HL-60 (cell line): ENCODE data around the gene C22orf31.

Source experiments
- POLR2AphosphoS5 ChIP-seq: IDR thresholded peaks from 2 replicates; pipeline ENCODE4 v1.6.1; 2012; ENCODE audit warnings: low read depth
- TF ChIP-seq, protein P1 (sequence below): IDR thresholded peaks from one replicate; pipeline ENCODE4 v1.5.1; 2011; ENCODE audit warnings: low read length, control low read depth, inconsistent platforms; ENCODE audit not compliant: insufficient read depth

DNA sequence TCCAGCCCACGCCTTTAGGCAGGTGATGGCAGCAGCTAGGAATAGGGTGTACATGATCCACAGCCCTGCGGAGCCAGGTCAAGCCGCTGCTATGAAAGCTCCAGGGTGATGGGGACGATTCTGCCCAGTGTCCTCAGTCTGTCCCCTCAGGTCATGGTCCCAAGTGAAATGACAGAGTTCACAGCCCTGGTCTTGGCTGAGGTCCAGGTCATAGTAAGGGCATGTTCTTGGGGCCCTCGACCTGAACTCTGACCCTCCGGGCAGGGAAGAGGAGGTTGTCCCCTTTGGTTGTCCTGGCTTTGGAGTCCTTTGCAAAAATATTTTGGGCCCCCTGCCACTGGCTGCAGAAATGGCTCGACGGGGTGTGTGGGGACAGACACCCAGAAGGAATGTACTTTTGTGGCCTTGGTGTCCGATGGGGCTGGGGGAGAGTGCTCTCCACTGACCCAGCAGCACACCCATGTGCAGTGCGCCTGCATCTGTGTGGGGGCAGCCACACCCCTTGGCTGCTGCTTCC lies 7.3 kb downstream of the C22orf31 start:
- TF ChIP-seq, protein P1, sequence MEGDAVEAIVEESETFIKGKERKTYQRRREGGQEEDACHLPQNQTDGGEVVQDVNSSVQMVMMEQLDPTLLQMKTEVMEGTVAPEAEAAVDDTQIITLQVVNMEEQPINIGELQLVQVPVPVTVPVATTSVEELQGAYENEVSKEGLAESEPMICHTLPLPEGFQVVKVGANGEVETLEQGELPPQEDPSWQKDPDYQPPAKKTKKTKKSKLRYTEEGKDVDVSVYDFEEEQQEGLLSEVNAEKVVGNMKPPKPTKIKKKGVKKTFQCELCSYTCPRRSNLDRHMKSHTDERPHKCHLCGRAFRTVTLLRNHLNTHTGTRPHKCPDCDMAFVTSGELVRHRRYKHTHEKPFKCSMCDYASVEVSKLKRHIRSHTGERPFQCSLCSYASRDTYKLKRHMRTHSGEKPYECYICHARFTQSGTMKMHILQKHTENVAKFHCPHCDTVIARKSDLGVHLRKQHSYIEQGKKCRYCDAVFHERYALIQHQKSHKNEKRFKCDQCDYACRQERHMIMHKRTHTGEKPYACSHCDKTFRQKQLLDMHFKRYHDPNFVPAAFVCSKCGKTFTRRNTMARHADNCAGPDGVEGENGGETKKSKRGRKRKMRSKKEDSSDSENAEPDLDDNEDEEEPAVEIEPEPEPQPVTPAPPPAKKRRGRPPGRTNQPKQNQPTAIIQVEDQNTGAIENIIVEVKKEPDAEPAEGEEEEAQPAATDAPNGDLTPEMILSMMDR, result no peak
- no peak for TF ChIP-seq POLR2AphosphoS5
